Loucy (cell line): ENCODE results near the gene WBP2.

ENCODE experiments used
- CTCF ChIP-seq: fragments of 200-600 bp; sonication (generic); conservative IDR thresholded peaks from 2 replicates; pipeline ENCODE4 v1.5.1; 2014; ENCODE audit warnings: mild to moderate bottlenecking, antibody characterized with exemption, low read length
- EZH2phosphoT487 ChIP-seq: fragments of 200-600 bp; IDR thresholded peaks from 2 replicates; pipeline ENCODE4 v1.6.1; 2018; ENCODE audit warnings: antibody characterized with exemption, mild to moderate bottlenecking, moderate library complexity, borderline replicate concordance

GRCh38 chr17:75828741-75829140, 26.4 kb downstream of the WBP2 start:
- no peak for TF ChIP-seq CTCF
- no peak for TF ChIP-seq EZH2phosphoT487
